Vagina (tissue), 2 donors: ENCODE data around the gene IFT122. TPM values are rescaled to one million over a fixed set of nuclear protein-coding genes. Genes with fewer than 3 reads are reported as not detected.

ENCODE experiments used
- DNase-seq, 2 donors: peaks; one replicate each; pipeline ENCODE4 v3.0.0-alpha.2; 2017; ENCODE audit errors: extremely low spot score in 2 of 2
- H3K27ac ChIP-seq: fragments of 200-600 bp; sonication (generic); one replicate; pipeline ENCODE4 v1.5.1; 2019
- H3K27me3 ChIP-seq: fragments of 200-600 bp; sonication (generic); one replicate; pipeline ENCODE4 v1.5.1; 2019
- H3K36me3 ChIP-seq, 2 donors: fragments of 200-600 bp; sonication (generic); one replicate each; pipeline ENCODE4 v1.5.1; 2017 to 2019
- H3K4me1 ChIP-seq: fragments of 200-600 bp; sonication (generic); one replicate; pipeline ENCODE4 v1.5.1; 2019
- H3K4me3 ChIP-seq, 2 donors: fragments of 200-600 bp; sonication (generic); 1 replicate in 1 of 2; 2 replicates in 1 of 2; pipeline ENCODE4 v1.5.1; 2016 to 2019
- H3K9me3 ChIP-seq: fragments of 200-600 bp; sonication (generic); one replicate; pipeline ENCODE4 v1.5.1; 2019
- POLR2A ChIP-seq, 2 donors: fragments of 450-650 bp; IDR thresholded peaks; one replicate each; pipeline ENCODE4 v1.6.1; 2017; ENCODE audit warnings: antibody characterized with exemption in 2 of 2, mild to moderate bottlenecking in 2 of 2, moderate library complexity in 2 of 2
- POLR2AphosphoS5 ChIP-seq, 2 donors: sonication (generic); formaldehyde crosslinking; IDR thresholded peaks; one replicate each; pipeline ENCODE4 v1.9.0; 2017; ENCODE audit warnings: antibody characterized with exemption in 2 of 2, mild to moderate bottlenecking in 2 of 2, low read depth in 1 of 2; ENCODE audit not compliant: insufficient read depth in 1 of 2
- intact Hi-C: fragments of 100-400 bp; cut with DNase I; formaldehyde crosslinking; loops from one replicate; pipeline ENCODE4 v1.15.1; 2023
- total RNA-seq: library from RNA; depleted of rRNA; stranded (reverse); fragments of >200 nt; gene quantifications from one replicate; pipeline ENCODE4 v1.2.3, GENCODE V29; 2016
- TF ChIP-seq, protein P1 (sequence below), 3 experiments: fragments of 450-650 bp in 2 of 3; fragments of 200-600 bp in 1 of 3; sonication (generic) in 1 of 3; IDR thresholded peaks; one replicate each; pipeline ENCODE4 v1.5.1; 2017 to 2019; ENCODE audit warnings: antibody characterized with exemption in 3 of 3, mild to moderate bottlenecking in 2 of 3, moderate library complexity in 2 of 3

The IFT122 gene
- total RNA-seq, 1 donor from 2014 or later: 33.4 TPM

DNA sequence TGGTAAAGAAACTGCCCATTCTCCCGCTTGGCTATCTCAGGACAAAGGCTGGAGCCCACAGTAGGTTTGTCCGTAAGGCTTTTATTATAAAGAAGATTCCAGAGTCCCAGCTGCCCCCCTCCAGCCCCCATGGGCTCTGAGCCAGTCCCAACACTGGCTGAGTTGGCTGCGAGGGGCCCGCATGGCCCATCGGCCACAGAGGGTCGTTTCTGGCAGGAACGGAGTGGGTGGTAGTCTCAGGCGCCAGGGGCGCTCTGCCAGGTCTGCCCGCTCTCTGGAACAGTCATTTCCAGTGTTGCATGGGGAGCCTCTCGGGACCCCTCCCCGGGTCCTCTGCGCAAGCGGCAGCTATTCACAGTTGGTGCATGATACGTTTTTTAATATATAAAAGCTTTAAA, 115.1 kb downstream of the IFT122 start:
- no peak for DNase-seq
- Histone ChIP-seq H3K27ac (peak overlapping the region; percentile 85), H3K4me1 (peaks cover 78% of the 10 kb centered on the region), H3K4me3 (no peak overlapping the region), H3K36me3 (peaks cover 0 to 17% of the 10 kb centered on the region in 2 donors), H3K27me3 (no peaks in the 10 kb centered on the region), H3K9me3 (no peaks in the 10 kb centered on the region)
- TF ChIP-seq POLR2AphosphoS5 (IDR thresholded peaks at IDR 0.05; ENCODE audit: insufficient read depth in 1 of 2, low read depth in 1 of 2) (no peak), POLR2A (IDR thresholded peaks at IDR 0.05) (no peak)
- TF ChIP-seq, protein P1, sequence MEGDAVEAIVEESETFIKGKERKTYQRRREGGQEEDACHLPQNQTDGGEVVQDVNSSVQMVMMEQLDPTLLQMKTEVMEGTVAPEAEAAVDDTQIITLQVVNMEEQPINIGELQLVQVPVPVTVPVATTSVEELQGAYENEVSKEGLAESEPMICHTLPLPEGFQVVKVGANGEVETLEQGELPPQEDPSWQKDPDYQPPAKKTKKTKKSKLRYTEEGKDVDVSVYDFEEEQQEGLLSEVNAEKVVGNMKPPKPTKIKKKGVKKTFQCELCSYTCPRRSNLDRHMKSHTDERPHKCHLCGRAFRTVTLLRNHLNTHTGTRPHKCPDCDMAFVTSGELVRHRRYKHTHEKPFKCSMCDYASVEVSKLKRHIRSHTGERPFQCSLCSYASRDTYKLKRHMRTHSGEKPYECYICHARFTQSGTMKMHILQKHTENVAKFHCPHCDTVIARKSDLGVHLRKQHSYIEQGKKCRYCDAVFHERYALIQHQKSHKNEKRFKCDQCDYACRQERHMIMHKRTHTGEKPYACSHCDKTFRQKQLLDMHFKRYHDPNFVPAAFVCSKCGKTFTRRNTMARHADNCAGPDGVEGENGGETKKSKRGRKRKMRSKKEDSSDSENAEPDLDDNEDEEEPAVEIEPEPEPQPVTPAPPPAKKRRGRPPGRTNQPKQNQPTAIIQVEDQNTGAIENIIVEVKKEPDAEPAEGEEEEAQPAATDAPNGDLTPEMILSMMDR (IDR thresholded peaks at IDR 0.05): no peak
- intact Hi-C loops: no loop called here

DNA sequence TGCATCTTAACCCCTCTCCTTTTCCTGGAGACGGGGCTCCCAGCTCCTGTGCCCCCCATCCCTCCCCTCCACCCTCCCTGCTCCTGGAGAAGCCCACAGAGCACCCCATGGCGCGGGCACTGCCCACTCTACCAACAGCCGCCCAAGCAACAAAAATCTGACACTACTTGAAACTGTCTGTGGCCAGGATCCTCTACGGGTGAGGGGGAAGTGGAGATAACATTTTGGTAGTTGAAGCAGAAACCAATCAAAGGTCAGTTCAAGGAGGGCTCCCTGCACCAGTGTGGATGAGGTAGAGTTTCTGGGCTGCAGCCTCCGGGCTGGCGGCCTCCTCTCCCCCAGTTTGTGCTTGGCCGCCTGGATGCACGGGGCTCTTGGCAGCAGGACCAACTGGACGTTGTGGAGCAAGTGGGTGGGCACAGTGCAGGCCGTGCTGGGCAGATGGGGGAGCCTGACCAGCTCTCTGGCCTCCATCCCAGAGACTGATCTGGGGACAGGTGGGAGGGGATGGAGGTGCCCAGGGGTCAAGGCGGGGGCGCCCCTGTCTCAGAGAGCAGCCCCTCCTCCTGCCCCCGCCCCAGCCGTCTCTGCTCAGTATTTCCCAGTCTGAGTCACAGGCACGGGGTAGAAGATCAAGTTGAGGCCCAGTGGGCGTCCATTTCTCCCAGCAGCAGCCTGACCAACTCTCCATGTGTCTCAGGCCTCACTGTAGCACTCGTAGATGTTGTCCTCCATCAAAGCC, 115.8 kb downstream of the IFT122 start:
- TF ChIP-seq POLR2A (IDR thresholded peaks at IDR 0.05) (no peak), POLR2AphosphoS5 (IDR thresholded peaks at IDR 0.05; ENCODE audit: insufficient read depth in 1 of 2, low read depth in 1 of 2) (peak in 1 of 2 donors; percentile 32)
- TF ChIP-seq, protein P1 (IDR thresholded peaks at IDR 0.05): no peak
- intact Hi-C loops: no loop called here
- Histone ChIP-seq H3K27ac (peak overlapping the region; percentile 85), H3K4me3 (no peak overlapping the region), H3K9me3 (no peaks in the 10 kb centered on the region), H3K27me3 (no peaks in the 10 kb centered on the region), H3K4me1 (peaks cover 85% of the 10 kb centered on the region), H3K36me3 (peaks cover 0 to 17% of the 10 kb centered on the region in 2 donors)
- DNase-seq: no peak

DNA sequence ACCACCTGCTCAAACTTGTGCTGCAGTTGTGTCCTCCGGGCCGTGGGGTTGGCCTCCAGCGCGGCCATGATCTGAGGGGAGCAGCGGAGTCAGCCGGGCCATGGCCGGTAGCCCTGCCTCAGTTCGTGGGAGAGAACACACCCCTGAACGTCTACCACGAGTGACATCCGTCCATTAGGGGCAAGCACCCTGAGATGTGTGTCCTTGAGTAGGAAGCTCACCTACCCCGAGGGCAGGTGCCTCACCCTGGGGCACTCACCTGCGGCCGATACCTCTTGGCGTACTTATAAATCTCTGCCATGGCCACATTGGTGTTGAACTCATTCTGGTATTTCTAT, 116.3 kb downstream of the IFT122 start:
- H3K27ac ChIP-seq: peak overlapping the region; percentile 85
- peaks cover 90% of the 10 kb centered on the region for H3K4me1 ChIP-seq
- peaks cover 0 to 17% of the 10 kb centered on the region in 2 donors for H3K36me3 ChIP-seq
- no peak for DNase-seq
- no peaks in the 10 kb centered on the region for H3K27me3 ChIP-seq
- no peaks in the 10 kb centered on the region for H3K9me3 ChIP-seq
- H3K4me3 ChIP-seq: no peak overlapping the region
- TF ChIP-seq, protein P1 (IDR thresholded peaks at IDR 0.05): no peak
- no peak for TF ChIP-seq POLR2A (IDR thresholded peaks at IDR 0.05)
- TF ChIP-seq POLR2AphosphoS5 (IDR thresholded peaks at IDR 0.05; ENCODE audit: insufficient read depth in 1 of 2, low read depth in 1 of 2): no peak
- intact Hi-C loops: no loop called here

DNA sequence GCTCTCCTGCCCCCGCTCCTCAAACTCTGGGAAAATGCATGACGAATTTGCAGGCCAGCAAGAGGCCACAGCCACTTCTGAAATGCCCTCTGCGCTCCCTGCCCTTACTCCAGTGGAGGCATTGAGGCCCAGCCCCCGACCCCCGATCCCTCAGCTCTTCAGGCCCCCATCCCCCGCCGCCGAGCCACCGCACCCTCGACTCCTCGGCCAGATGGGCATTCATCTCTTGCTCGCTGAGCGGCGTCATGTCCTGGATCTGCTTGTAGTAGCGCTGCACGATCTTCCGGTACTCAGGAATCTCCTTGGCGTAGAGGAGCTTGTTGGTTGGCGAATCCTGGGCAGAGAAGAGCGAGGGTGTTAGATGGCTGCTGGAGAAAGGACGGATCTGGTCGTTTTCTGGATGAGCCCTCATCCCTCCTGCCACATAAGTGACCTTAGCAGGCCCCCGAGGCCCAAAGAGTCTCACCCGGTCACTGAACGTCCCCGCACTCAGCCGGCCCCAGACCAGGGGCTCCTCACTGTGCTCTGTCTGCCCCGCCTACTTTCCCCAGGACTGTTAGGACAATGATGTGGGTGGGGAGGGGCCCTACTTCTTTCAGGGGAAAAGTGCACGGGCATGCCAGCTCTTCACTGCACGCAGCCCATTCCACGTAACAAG, 117.0 kb downstream of the IFT122 start:
- no peak for DNase-seq
- peak in 1 of 2 donors; percentile 56 for TF ChIP-seq POLR2AphosphoS5 (IDR thresholded peaks at IDR 0.05; ENCODE audit: insufficient read depth in 1 of 2, low read depth in 1 of 2)
- TF ChIP-seq, protein P1 (IDR thresholded peaks at IDR 0.05): no peak
- intact Hi-C loops: no loop called here
- H3K4me3 ChIP-seq: no peak overlapping the region
- H3K36me3 ChIP-seq: peaks cover 0 to 17% of the 10 kb centered on the region in 2 donors
- H3K27ac ChIP-seq: peak overlapping the region; percentile 85
- H3K9me3 ChIP-seq: no peaks in the 10 kb centered on the region
- peaks cover 97% of the 10 kb centered on the region for H3K4me1 ChIP-seq
- H3K27me3 ChIP-seq: no peaks in the 10 kb centered on the region

DNA sequence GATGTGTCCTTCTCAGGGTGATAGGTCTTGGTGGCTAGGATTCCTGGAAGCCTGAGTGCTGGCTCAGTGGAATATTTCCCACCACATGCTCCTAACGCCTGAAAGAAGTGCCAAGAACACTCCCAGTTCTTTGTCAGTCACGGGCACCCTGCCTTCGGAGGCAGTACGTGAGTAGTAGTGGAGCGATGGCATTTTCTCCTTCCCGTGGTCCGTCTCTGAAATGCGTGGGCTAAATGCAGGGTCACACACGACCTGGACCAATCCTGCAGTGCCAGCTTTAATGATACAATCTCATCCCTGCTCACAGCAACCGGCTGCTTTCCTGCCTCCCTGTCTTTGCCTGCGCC, 117.5 kb downstream of the IFT122 start:
- no peak for DNase-seq
- TF ChIP-seq POLR2AphosphoS5 (IDR thresholded peaks at IDR 0.05; ENCODE audit: insufficient read depth in 1 of 2, low read depth in 1 of 2): peak; percentile 15 to 43
- TF ChIP-seq, protein P1 (IDR thresholded peaks at IDR 0.05): no peak
- H3K27me3 ChIP-seq: no peaks in the 10 kb centered on the region
- peaks cover 100% of the 10 kb centered on the region for H3K4me1 ChIP-seq
- H3K36me3 ChIP-seq: peaks cover 0 to 22% of the 10 kb centered on the region in 2 donors
- intact Hi-C loops: no loop called here
- H3K27ac ChIP-seq: peak overlapping the region; percentile 85
- H3K9me3 ChIP-seq: no peaks in the 10 kb centered on the region
- H3K4me3 ChIP-seq: no peak overlapping the region
